NCI-H2171 (cell line): Measurements from ENCODE around the gene MACROD2.
"Not testable (repeated sequence)": the region's sequence is repeated elsewhere in the genome, so short reads cannot be mapped to it uniquely, and the experiment has no call there.

Source experiments
- DNase-seq: peaks from one replicate; lab custom pipeline; 2025; lab: John Stamatoyannopoulos, UW

Gene MACROD2

GRCh38 chr20:15176929-15177328 is 1181.6 kb downstream of the MACROD2 start:
- no peak for DNase-seq

GRCh38 chr20:15178581-15178980 is 1183.3 kb downstream of the MACROD2 start:
- DNase-seq = no peak

GRCh38 chr20:15179381-15179780 is 1184.1 kb downstream of the MACROD2 start:
- peak; percentile 60 for DNase-seq

- no peak for DNase-seq
Measured at GRCh38 chr20:15179781-15180180, 1184.5 kb downstream of the MACROD2 start.

- no peak for DNase-seq
Measured at GRCh38 chr20:15185322-15185721, 1190.0 kb downstream of the MACROD2 start.

GRCh38 chr20:15185913-15186312 is 1190.6 kb downstream of the MACROD2 start:
- DNase-seq = no peak

GRCh38 chr20:15187612-15188011 is 1192.3 kb downstream of the MACROD2 start:
- DNase-seq = no peak

- DNase-seq = no peak
Measured at GRCh38 chr20:15188415-15188814, 1193.1 kb downstream of the MACROD2 start.

GRCh38 chr20:15191082-15191723 is 1195.9 kb downstream of the MACROD2 start:
- DNase-seq = no peak

GRCh38 chr20:15195378-15195777 is 1200.1 kb downstream of the MACROD2 start:
- no peak for DNase-seq

GRCh38 chr20:15196547-15197255 is 1201.4 kb downstream of the MACROD2 start:
- no peak for DNase-seq

GRCh38 chr20:15198017-15198416 is 1202.7 kb downstream of the MACROD2 start:
- DNase-seq = not testable (repeated sequence)

- no peak for DNase-seq
Measured at GRCh38 chr20:15199698-15200097, 1204.4 kb downstream of the MACROD2 start.

- no peak for DNase-seq
Measured at GRCh38 chr20:15200147-15200565, 1204.8 kb downstream of the MACROD2 start.

- DNase-seq = no peak
Measured at GRCh38 chr20:15201602-15202001, 1206.3 kb downstream of the MACROD2 start.

GRCh38 chr20:15204234-15204633 is 1208.9 kb downstream of the MACROD2 start:
- DNase-seq = no peak

GRCh38 chr20:15205028-15205427 is 1209.7 kb downstream of the MACROD2 start:
- DNase-seq = no peak

- no peak for DNase-seq
Measured at GRCh38 chr20:15205719-15206118, 1210.4 kb downstream of the MACROD2 start.

GRCh38 chr20:15209537-15209936 is 1214.2 kb downstream of the MACROD2 start:
- no peak for DNase-seq

- no peak for DNase-seq
Measured at GRCh38 chr20:15214051-15214450, 1218.7 kb downstream of the MACROD2 start.

GRCh38 chr20:15220009-15220656 is 1224.8 kb downstream of the MACROD2 start:
- no peak for DNase-seq

- DNase-seq = no peak
Measured at GRCh38 chr20:15220778-15221565, 1225.7 kb downstream of the MACROD2 start.
